LNCAP (cell line): ENCODE results near the gene FGFR2.

ENCODE experiments used
- CTCF ChIP-seq: fragments of 450-650 bp; IDR thresholded peaks from 2 replicates; pipeline ENCODE4 v1.5.1; 2017; ENCODE audit warnings: mild to moderate bottlenecking

The FGFR2 gene

GRCh38 chr10:121593281-121594075 lies 4.8 kb downstream of the FGFR2 start:
- no peak for TF ChIP-seq CTCF

GRCh38 chr10:121592155-121592890 lies 5.9 kb downstream of the FGFR2 start:
- no peak for TF ChIP-seq CTCF

- TF ChIP-seq CTCF, result no peak
Observed at GRCh38 chr10:121591186-121591585, 7.1 kb downstream of the FGFR2 start.

- no peak for TF ChIP-seq CTCF
Observed at GRCh38 chr10:121590772-121591171, 7.5 kb downstream of the FGFR2 start.

DNA sequence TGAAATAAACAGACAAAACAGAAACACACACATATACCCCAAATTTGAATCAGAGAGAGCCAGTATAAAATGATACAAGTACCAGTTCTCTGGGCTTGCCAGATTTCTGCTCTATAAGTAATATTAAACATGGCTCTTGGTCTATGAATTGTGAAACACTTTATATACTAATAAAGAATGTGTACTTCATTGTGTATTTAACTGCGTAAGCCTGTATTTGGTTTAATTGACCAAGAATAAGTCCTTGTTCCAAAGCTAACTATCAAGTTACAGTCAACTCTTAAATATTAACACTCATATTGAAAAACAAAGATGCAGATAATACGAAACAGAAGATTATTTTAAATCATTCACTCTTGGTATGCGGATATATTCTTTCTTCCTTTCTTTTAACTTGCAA lies 8.7 kb downstream of the FGFR2 start:
- TF ChIP-seq CTCF, result no peak

GRCh38 chr10:121583857-121584256 lies 14.4 kb downstream of the FGFR2 start:
- TF ChIP-seq CTCF, result no peak

DNA sequence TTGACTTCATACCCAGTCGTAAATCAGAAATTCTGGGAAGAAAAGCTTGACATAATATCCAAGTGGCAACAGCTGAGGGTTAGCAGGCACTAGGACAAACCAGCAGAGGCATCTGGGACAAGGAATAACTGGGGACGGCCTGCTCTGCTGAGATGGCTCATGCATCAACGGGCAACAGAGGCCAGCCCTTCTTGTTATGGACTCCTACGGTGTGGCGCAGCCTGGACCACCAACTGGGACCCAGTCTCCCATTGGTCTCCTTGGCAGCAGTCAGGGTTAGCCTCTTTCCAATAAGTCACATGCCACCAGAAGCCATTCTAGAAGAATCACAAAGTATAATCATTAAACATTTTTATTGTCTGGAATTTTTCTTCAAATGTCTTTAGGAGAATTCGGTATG lies 15.0 kb downstream of the FGFR2 start:
- TF ChIP-seq CTCF, result no peak
